ENCODE results near the gene CACTIN.
A peak's percentile ranks its signal among the peaks of the same experiment; 100 is the strongest.

Gene CACTIN

DNA sequence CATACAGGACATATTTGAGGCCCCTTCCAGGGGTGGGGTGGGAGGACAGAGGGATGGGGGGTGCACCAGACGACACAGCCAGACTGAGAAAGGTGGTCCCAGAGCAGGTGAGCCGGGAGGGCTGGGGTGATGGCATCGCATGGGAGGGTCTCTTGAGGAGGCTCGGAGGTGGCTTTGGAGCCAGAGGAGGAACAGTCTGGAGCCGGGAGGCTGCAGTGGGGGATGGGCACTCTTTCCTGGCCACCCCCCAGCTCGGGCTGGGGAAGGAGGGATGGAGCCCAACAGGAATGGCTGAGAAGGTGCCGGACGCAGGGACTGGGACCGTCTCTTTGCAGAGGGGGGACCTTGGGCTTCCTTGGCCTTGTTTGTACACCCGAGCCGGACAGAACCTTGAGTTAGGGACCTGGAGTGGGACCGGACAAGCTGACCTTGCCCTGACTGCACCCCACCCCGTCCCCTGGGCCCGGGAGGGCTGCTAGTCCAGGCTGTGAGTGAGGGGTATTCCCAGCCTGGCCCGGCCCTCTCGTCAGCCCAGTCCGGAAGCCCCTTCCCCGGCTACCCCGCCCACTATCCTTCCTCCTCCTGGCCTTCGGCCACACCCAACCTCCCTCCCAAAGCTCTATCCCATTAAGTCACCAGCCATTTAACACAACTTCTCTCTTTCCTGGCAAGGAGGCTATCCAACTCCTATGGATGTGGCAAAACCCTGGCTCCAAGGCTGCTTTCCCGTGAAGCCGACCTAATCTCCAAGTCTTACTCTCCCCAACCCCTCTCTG, 19.1 kb downstream of the CACTIN start:
- H3K27ac ChIP-seq = peak overlapping the region; percentile 92 to 96
- DNase-seq (ENCODE audit: low spot score) = no peak
- TF ChIP-seq, protein P1, sequence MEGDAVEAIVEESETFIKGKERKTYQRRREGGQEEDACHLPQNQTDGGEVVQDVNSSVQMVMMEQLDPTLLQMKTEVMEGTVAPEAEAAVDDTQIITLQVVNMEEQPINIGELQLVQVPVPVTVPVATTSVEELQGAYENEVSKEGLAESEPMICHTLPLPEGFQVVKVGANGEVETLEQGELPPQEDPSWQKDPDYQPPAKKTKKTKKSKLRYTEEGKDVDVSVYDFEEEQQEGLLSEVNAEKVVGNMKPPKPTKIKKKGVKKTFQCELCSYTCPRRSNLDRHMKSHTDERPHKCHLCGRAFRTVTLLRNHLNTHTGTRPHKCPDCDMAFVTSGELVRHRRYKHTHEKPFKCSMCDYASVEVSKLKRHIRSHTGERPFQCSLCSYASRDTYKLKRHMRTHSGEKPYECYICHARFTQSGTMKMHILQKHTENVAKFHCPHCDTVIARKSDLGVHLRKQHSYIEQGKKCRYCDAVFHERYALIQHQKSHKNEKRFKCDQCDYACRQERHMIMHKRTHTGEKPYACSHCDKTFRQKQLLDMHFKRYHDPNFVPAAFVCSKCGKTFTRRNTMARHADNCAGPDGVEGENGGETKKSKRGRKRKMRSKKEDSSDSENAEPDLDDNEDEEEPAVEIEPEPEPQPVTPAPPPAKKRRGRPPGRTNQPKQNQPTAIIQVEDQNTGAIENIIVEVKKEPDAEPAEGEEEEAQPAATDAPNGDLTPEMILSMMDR (IDR thresholded peaks at IDR 0.05) = no peak
- peak overlapping the region; percentile 84 for H3K4me3 ChIP-seq

DNA sequence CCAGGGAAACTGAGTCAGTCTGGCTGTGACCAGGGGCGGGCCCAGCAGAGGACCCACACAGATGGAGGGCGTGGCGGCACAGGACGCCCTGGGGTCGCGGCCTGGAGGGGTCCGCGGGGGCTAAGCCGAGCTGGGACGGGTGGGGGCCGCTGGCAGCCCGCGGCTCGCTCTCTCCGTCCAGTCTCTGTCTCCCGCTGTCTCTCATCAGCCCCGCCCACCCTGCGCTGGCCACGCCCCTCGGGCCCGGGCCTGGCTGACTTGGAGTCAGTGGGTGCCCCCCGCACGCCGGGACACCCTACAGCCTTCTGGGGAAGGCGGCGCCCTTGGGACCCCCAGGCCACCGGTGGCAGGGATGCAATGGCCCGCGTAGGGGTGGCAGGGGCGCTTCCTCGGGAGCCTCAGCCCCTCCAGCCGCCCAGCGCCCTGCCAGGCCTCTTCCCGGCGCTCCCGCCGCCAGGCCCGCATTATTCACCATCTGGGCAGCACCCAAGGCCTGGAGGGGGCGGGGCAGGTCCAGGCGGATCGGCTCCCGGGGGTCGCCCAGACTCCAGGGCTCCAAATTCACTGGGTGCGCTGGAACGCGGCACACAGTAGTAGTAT, 19.8 kb downstream of the CACTIN start, which contains the start of gene TBXA2R:
Gene TBXA2R, minus strand, starts transcription at position 186 of the 600 bp plus-strand sequence. CDS start 6,241 bp downstream, outside the sequence.
- Histone ChIP-seq H3K27ac (peak within 1 kb of the TSS; percentile 92 to 96), H3K4me3 (peak within 1 kb of the TSS; percentile 84)
- TF ChIP-seq, protein P1 (IDR thresholded peaks at IDR 0.05) = no peak
- DNase-seq (ENCODE audit: low spot score) = peak; percentile 92

DNA sequence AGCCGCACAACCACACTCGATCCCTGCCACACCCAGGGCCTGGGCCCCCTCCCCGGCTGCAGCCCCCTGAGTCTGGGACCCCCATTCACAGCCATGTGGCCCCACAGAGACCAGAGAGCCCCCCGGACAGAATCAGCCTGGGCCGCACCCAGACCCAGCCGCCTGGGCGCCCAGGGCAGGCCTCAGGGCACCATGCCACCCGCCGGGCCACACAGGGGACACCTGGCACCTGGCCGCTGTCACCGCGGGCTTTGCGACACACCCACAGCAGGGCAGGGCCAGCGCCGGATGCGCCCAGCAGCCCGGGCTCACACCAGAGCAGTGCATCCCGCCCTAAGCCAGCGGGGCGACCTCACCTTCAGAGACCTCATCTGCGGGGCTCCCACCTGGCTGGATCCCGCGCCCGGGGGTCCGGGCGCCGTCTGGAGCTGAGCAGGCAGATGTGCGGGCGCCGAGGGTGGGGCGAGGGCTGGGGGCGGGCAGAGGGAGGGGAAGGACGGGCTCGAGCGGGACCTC, 20.4 kb downstream of the CACTIN start:
- TF ChIP-seq, protein P1 (IDR thresholded peaks at IDR 0.05) = no peak
- H3K27ac ChIP-seq = peak overlapping the region; percentile 92 to 96
- DNase-seq (ENCODE audit: low spot score) = no peak
- peak overlapping the region; percentile 84 for H3K4me3 ChIP-seq

DNA sequence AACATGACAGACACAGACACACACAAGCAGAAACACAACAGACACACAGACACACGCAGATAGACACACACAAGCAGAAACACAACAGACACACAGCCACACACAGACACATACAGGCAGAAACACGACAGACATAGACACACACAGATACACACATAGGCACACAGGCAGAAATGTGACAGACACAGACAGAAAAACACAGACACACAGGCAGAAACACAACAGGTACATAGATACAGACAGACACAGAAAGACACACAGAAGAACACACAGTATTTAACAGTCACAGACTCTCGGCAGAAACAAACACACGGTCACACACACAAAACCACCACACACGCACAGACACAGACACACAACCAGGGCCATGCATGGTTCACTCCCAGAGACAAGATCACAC, 20.8 kb downstream of the CACTIN start:
- TF ChIP-seq, protein P1 (IDR thresholded peaks at IDR 0.05) = no peak
- DNase-seq (ENCODE audit: low spot score) = no peak
- peak overlapping the region; percentile 92 to 96 for H3K27ac ChIP-seq

DNA sequence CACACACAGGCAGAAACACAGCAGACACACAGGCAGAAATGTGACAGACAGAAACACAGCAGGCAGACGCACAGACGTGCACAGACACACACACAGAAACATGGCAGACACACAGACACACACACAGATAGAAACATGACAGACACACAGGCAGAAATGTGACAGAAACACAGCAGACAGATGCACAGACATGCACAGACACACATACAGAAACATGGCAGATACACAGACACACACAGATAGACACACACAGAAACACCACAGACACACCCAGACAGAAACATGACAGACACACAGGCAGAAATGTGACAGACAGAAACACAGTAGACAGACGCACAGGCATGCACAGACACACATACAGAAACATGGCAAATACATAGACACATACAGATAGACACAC, 21.2 kb downstream of the CACTIN start:
- no peak for DNase-seq (ENCODE audit: low spot score)
- TF ChIP-seq, protein P1 (IDR thresholded peaks at IDR 0.05) = no peak
- H3K27ac ChIP-seq = peak overlapping the region; percentile 92 to 96
- H3K4me3 ChIP-seq = peak overlapping the region; percentile 84

More for the DNA sequence above, 20.8 kb downstream of the CACTIN start:
- peak overlapping the region; percentile 84 for H3K4me3 ChIP-seq

DNA sequence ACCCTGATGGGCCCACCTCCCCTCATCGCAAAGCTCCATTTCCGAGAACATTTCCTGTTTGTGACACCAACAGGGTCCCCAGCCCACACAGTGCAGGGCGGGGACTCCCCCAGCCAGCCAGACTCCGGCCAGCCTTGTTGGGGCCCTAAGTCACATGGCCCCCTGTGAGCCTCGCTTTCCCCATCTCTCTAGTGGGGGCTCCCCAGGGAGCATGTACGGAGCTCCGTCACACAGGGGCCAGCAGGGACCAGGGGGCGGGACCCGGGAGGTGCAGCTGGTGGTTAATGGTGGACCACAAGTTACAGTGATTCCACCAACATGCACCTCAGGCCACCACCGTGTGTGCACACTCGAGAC, 21.6 kb downstream of the CACTIN start:
- TF ChIP-seq, protein P1 (IDR thresholded peaks at IDR 0.05) = no peak
- peak overlapping the region; percentile 84 for H3K4me3 ChIP-seq
- no peak for DNase-seq (ENCODE audit: low spot score)
- peak overlapping the region; percentile 92 to 96 for H3K27ac ChIP-seq

Data from coronary artery (tissue), 2 donors.